A549 treated with CORT108297 at 1 μM for 4 hours (cell line): ENCODE measurements around the gene PRICKLE4. TPM values are rescaled to one million over a fixed set of nuclear protein-coding genes. Genes with fewer than 3 reads are reported as not detected.

Experiments used
- total RNA-seq: library from RNA; stranded (reverse); fragments of 200-300 nt; extraction: Qiagen RNA extraction; gene quantifications from 5 replicates; pipeline ENCODE4 v1.2.3, GENCODE V29; 2022

The PRICKLE4 gene
- total RNA-seq, result 0.75 to 0.96 TPM (median 0.83 TPM) in 5 replicates

GRCh38 chr6:41780551-41781365 is at the start of gene PRICKLE4:
PRICKLE4 (plus strand) TSS chr6:41780782; CDS start chr6:41783474, 2,692 bp downstream.

GRCh38 chr6:41735427-41736185 is 45.0 kb upstream of the PRICKLE4 start, which contains the start of gene TFEB:
TFEB (minus strand) TSS chr6:41735608; CDS start chr6:41691213, 44,395 bp downstream.

GRCh38 chr6:41747256-41748101 is 33.1 kb upstream of the PRICKLE4 start, which contains the start of gene PGC:
PGC (minus strand) TSS chr6:41747397; CDS start chr6:41747334, 63 bp downstream.

GRCh38 chr6:41779788-41780550 is 613 bp upstream of the PRICKLE4 start, which contains the start of gene FRS3:
FRS3 (minus strand) TSS chr6:41779900; CDS start chr6:41776987, 2,913 bp downstream.

GRCh38 chr6:41787219-41787917 is 6.8 kb downstream of the PRICKLE4 start, which contains the start of gene TOMM6:
TOMM6 (plus strand) TSS chr6:41787694; CDS start chr6:41787698, 4 bp downstream.

Other genes starting within 250 kb of the PRICKLE4 start
- gene FOXP4, start 234.4 kb upstream of the PRICKLE4 start, total RNA-seq, result 17.4 to 26.3 TPM (median 24.9 TPM) in 5 replicates
- gene MDFI, start 142.3 kb upstream of the PRICKLE4 start, total RNA-seq, result 0.48 to 0.95 TPM (median 0.76 TPM) in 5 replicates
- 4.3 to 7.6 TPM (median 6.2 TPM) in 5 replicates for gene TFEB, start 45.2 kb upstream of the PRICKLE4 start, total RNA-seq
- gene PGC, start 33.4 kb upstream of the PRICKLE4 start, total RNA-seq, result 0.09 TPM in 1 of 5 replicates, not detected in the others
- gene FRS3, start 882 bp upstream of the PRICKLE4 start, total RNA-seq, result 1.9 to 3.3 TPM (median 2.8 TPM) in 5 replicates
- gene TOMM6, start 6.9 kb downstream of the PRICKLE4 start, total RNA-seq, result 279 to 319 TPM (median 301 TPM) in 5 replicates
- gene USP49, start 114.6 kb downstream of the PRICKLE4 start, total RNA-seq, result 0.96 to 1.5 TPM (median 1.4 TPM) in 5 replicates
- gene MED20, start 140.4 kb downstream of the PRICKLE4 start, total RNA-seq, result 13.4 to 16.6 TPM (median 14.7 TPM) in 5 replicates
- 36.4 to 49.1 TPM (median 42.2 TPM) in 5 replicates for gene BYSL, start 140.7 kb downstream of the PRICKLE4 start, total RNA-seq
- 122 to 200 TPM (median 189 TPM) in 5 replicates for gene CCND3, start 161.0 kb downstream of the PRICKLE4 start, total RNA-seq